Tibial nerve (tissue), 4 donors: ENCODE measurements around the gene MYO7A.

Source experiments
- EP300 ChIP-seq, 2 donors: sonication (generic); formaldehyde crosslinking; IDR thresholded peaks; one replicate each; pipeline ENCODE4 v1.6.1; 2017; ENCODE audit warnings: antibody characterized with exemption in 2 of 2, mild to moderate bottlenecking in 1 of 2
- POLR2A ChIP-seq, 2 donors: fragments of 450-650 bp; IDR thresholded peaks; one replicate each; pipeline ENCODE4 v1.6.1; 2017; ENCODE audit warnings: antibody characterized with exemption in 2 of 2, mild to moderate bottlenecking in 2 of 2, moderate library complexity in 2 of 2
- TF ChIP-seq, protein P1 (sequence below), 5 experiments: fragments of 200-600 bp in 3 of 5; fragments of 450-650 bp in 2 of 5; sonication (generic) in 3 of 5; IDR thresholded peaks; one replicate each; pipeline ENCODE4 v1.5.1; 2016 to 2019; ENCODE audit warnings: antibody characterized with exemption in 5 of 5, mild to moderate bottlenecking in 3 of 5, moderate library complexity in 2 of 5

DNA sequence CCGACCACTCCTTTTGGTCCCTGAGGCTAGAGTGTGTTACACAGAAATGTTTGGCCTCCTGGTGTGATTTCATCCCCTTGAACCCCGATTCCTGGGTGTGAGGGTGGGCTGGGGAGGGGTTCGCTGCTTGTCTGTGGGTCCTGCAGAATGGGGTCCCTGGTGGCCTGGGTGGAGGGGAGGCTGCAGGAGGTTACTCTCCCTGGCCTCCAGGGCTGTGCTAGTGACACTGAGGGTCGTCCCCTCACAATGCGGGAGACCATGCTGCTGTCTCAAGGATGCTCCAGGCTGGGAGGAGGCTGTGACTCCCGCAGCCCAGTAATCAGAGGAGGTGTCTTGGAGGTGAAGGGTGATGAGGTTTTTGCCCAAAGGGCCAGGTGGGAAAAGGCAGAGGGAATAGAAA lies 42.4 kb upstream of the MYO7A start:
- TF ChIP-seq, protein P1, sequence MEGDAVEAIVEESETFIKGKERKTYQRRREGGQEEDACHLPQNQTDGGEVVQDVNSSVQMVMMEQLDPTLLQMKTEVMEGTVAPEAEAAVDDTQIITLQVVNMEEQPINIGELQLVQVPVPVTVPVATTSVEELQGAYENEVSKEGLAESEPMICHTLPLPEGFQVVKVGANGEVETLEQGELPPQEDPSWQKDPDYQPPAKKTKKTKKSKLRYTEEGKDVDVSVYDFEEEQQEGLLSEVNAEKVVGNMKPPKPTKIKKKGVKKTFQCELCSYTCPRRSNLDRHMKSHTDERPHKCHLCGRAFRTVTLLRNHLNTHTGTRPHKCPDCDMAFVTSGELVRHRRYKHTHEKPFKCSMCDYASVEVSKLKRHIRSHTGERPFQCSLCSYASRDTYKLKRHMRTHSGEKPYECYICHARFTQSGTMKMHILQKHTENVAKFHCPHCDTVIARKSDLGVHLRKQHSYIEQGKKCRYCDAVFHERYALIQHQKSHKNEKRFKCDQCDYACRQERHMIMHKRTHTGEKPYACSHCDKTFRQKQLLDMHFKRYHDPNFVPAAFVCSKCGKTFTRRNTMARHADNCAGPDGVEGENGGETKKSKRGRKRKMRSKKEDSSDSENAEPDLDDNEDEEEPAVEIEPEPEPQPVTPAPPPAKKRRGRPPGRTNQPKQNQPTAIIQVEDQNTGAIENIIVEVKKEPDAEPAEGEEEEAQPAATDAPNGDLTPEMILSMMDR (IDR thresholded peaks at IDR 0.05), result no peak
- TF ChIP-seq POLR2A (IDR thresholded peaks at IDR 0.05), result no peak
- no peak for TF ChIP-seq EP300 (IDR thresholded peaks at IDR 0.05)
